ENCODE measurements around the gene TAS2R46.
"Not testable (repeated sequence)": the region's sequence is repeated elsewhere in the genome, so short reads cannot be mapped to it uniquely, and the experiment has no call there.

Gene TAS2R46, protein sequence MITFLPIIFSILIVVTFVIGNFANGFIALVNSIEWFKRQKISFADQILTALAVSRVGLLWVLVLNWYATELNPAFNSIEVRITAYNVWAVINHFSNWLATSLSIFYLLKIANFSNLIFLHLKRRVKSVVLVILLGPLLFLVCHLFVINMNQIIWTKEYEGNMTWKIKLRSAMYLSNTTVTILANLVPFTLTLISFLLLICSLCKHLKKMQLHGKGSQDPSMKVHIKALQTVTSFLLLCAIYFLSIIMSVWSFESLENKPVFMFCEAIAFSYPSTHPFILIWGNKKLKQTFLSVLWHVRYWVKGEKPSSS

DNA sequence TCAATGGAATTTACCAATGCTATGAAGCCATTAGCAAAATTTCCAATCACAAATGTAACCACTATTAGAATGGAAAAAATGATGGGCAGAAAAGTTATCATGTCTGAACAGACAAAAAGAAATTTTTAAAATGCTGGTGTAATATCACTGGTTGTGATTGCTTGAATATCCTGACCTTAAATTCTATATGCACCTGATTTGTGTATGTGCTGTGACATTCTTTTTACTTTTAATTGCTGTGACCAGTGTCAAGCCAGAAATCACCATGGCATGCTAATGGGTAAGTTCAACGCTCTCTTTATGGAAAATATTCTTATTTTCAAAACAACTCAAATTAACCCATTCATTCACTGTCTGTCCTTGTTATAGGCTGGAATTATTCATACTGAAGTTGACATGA is at the start of gene TAS2R46:
Gene TAS2R46, minus strand, starts transcription at position 101 of the 400 bp plus-strand sequence. Its CDS starts 0 bp downstream, at position 101.
- DNase-seq, result not testable (repeated sequence)

DNA sequence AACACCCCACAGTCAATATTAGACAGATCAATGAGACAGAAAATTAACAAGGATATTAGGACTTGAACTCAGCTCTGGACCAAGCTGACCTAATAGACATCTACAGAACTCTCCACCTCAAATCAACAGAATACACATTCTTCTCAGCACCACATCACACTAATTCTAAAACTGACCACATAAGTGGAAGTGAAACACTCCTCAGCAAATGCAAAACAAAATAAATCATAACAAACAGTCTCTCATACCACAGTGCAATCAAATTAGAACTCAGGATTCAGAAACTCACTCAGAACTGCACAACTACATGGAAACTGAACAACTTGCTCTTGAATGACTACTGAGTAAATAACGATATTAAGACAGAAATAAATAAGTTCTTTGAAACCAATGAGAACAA is 49.1 kb upstream of the TAS2R46 start:
- DNase-seq, result not testable (repeated sequence)

DNA sequence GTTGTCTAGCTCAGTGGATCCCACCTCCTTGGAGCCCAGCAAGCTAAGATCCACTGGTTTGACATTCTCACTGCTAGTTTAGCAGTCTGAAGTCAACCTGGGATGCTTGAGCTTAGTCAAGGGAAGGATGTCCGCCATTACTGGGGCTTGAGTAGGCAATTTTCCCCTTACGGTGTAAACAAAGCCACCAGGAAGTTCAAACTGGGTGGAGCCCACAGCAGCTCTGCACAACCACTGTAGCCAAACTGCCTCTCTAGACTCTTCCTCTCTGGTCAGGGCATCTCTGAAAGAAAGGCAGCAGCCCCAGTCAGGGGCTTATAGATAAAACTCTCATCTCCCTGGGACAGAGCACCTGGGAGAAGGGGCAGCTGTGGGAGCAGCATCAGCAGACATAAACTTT is 46.8 kb upstream of the TAS2R46 start:
- DNase-seq, result no peak

DNA sequence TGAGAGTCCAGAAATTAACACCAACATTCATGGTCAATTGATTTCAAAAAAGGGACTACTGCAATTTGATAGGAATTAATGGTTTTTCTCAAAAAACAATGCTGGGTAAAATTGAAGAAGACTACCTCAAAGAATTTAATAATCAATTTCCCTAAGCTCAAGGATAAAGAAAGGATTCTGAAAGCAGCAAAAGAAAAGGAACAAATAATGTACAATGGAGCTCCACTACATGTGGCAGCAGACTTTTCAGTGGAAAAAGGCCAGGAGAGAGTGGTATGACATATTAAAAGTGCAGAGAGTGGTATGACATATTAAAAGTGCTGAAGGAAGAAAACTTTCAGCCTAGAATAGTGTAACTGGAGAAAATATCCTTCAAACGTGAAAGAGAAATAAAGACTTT is 45.6 kb upstream of the TAS2R46 start:
- DNase-seq, result no peak

DNA sequence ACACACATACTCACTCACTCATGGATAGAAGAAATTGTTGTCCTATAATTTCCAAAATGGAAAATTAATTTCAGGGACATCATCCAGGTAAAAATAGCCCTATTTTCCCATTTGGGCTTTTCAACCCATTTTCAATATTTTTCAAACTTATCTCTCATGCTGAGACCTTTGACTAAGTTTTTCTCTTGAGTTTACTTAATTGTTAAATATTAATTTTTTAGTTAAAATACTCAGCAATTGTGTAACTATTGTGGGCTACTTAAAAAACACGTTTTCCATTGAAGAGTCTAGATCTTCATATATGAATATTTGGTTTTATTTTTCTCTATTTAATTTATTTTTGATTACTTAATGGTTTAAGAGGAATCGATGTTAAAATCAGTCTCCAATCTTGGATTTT is 44.2 kb upstream of the TAS2R46 start:
- DNase-seq, result no peak

DNA sequence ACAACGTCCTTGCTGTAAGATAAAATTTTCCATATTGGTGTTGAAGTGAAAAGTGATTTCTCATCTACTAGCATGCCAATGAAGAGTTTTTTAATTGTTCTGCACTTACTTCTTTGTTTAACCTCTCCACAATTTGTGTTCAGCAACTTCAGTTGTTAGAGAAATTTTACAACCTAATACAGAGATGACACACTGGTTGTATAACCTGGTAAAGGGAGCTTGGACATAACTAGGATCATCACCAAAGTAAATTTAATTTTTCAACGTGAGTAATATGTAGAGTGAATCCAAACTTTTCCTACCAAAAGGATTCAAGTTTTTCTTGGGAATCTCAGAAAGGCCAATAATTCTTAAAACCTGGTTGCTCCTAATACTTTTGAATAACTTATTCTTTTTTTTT is 43.5 kb upstream of the TAS2R46 start:
- no peak for DNase-seq

DNA sequence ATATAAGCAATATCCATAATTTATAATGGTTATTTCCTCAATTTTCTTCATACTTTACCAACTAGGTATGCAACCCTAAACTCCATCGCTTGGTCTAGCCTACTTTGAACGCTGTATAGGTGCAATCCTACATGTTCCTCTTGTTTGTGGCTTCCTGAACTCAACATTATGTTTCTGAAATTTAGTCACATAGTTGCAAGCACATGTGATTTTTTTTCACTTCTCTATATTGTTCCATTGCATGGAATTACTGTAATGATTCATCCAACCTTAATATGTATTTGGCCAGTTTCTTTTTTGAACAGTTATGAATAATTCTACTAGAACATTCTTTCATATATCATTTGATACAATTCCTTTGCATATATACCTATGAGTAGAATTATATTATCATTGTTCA is 32.8 kb upstream of the TAS2R46 start:
- not testable (repeated sequence) for DNase-seq

DNA sequence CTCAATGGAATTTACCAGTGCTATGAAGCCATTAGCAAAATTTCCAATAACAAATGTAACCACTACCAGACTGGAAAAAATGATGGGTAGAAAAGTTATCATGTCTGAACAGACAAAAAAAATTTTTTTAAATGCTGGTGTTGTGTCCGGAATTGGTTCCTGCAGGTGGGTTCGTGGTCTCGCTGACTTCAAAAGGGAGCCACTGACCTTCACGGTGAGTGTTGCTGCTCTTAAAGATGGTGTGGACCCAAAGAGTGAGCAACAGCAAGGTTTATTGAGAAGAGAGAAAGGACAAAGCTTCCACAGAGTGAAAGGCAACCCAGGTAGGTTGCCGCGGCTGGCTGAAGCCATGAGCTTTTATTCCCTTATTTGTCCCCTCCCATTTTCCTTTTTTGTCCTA is 30.0 kb upstream of the TAS2R46 start, which contains the start of gene TAS2R43:
Gene TAS2R43, minus strand, starts transcription at position 186 of the 400 bp plus-strand sequence. Its CDS starts 84 bp downstream, at position 102.
- DNase-seq, result no peak

DNA sequence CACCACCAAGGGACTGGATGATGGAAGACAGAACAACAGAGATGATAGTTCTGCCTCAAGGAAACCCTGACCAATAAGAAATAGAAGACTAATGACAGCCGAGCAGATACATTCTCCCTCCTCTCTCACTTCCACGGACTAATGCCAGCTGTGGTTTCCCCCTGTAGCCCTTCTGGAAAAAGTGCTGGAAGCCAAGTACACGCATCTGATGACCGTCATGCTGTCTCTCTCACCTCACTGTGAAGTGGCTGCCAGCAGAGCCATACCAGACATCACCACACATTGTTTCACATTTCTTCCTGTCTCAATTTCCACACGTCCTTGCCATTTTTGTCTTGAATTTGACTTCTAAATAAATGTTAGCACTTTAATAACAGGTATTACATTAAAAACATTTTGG is 27.2 kb upstream of the TAS2R46 start:
- DNase-seq, result no peak

DNA sequence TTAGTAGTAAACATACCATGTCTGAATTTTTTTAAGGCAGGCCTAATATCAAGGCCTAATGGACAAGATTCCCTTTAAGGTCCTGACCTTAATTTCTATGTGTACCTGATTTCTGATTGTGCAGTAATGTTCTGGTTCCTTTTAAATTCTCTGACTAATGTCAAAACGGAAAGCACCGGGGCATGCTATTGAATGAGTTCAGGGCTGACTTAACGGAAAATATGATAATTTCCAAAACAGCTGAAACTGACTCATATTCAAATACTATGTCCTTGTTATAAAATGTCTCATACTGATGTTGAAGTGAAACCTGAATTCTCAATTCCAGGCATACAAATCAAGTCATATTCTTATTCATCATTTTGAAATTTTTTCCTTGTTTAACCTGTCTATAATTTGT is 23.3 kb upstream of the TAS2R46 start:
- no peak for DNase-seq

DNA sequence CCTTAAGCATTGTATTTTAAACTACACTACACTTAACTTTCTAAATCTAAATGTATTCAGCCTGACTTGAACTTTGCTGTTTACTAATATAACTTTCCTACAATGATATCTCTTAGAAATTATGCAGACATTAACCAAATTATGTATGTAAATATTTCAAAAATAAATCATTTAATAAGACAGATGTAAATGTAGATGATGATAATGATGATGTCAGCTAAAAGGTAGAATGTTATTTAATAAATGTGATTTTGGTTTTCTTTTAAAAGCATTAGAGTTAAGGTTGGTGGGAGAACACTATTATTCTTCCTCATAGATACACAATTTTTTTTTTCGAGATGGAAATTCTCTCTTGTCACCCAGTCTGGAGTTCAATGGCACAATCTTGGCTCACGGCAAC is 19.9 kb upstream of the TAS2R46 start:
- no peak for DNase-seq

DNA sequence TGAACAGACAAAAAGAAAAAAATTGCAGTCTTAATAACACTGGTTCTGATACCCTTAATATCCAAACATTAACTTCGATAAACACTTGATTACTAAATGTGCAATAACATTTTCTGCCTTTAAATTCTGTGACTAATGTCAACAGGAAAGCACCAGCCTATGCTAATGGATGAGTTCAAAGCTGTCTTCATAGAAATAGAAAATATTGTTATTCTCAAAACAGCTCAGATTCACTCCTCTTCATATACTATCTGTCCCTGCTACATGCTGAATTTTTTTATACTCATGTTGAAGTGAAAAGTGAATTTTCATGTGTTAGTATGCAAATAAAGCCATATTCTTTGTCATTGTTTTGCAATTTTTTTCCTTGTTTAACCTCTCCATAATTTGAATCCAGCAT is 16.2 kb upstream of the TAS2R46 start:
- no peak for DNase-seq

DNA sequence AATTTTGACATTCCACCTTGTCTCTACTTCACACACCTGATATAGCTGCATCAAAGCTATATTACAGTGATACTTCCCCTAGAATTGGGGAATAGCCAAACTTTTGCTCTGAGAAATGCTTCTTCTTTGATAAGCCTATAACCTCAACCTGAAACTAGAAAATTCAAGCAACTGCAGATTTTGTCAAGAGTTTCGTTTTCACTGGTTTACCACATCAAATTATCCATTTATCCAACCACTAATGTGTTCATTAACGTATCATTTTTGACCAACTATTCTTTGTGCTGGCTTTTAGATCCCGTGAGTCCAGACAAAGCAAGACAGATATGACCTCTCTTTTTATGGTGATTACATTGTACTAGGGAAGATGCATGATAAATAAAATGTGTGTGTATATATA is 13.5 kb upstream of the TAS2R46 start:
- no peak for DNase-seq

DNA sequence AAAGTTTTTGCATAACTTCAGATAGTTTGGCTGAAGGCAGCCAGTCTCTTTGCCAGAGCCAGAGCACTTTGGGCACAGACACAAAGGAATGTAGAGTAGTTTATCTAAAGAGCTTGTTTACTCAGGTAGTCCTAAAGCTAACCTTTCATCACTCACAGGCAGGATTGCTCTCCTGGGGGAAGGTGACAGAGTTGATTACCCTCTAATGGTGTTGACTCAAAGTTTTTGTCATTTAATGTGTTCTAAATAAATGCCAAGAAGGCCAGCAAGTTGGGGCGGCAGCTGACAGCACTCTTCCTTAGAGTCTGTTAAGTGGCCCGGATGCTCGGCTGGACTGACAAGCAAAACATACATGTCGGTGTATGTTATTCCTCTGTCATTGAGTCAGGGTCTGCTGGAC is 9.3 kb upstream of the TAS2R46 start:
- DNase-seq, result no peak

DNA sequence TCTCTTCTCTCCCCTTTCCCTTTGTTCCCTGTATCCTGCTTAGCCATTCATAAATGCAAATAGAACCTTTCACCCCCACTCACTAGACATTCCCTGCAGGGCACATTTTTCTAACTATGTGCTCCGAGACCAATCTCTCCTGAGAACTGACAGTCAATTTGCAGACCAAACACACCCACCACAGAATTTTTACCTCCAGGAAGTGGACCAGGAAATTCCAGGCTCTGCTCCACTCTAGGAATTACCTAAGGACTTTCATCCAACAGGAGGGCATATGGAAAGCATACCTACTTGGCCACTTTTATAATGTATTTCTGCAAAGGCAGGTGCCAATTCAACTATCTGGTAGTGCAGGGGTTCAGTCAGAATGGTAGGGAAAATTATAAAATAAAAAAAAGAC is 8.9 kb upstream of the TAS2R46 start:
- DNase-seq, result no peak

DNA sequence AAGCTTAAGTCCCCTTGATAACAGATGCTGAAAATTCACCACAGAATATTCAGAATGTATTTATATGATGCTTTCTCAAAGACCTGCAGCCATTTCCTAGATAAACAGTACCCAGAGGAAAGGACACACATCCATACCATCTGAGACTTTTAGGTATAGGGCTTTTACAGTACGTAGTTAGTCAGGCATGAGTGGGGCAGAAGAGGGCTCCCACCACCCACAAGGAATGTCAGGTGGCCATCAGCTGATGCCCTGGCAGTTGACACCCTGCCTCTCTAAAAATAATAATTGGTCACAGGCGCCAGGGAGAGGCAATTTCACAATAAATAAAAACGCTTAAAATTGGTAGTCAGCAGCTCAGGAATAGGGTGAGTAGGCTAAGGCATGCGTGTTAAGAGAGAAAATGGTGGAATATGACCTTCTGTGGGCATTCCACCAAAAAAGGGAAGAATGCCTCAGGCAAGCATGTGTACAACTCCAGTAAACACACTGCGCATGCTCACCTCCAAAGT is 7.8 kb upstream of the TAS2R46 start:
- DNase-seq, result no peak

DNA sequence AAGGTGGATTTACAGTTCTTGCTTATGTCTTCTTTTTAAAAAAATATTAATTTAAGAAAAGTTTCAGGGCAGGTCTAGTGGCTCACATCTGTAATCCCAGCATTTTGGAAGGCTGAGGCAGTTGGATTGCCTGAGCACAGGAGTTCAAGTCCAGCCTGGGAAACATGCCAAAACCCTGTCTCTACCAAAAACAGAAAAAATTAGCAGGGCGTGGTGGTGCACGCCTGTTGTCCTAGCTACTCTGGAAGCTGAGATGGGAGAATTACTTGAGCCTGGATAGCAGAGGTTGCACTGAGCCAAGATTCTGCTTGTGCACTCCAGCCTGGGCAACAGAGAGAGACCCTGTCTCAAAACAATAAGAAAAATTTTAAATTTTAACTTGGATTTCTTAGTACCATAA is 5.4 kb upstream of the TAS2R46 start:
- no peak for DNase-seq

DNA sequence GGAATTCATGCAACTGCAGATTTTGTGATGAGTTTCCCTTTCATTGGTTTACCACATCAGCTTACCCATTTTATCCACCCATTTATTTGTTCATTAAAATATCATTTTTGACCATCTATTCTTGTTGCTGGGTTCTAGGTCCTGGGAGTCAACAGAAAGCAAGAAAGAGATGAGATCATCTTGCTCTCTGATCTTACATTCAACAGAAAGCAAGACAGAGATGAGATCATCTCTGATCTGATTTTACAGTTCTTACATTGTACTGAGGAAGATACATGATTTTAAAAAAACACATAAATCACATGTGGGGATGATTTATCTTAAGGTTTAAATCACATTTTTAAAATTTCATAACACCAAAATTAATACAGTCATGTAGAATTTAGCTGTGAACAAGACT is 2.3 kb downstream of the TAS2R46 start:
- no peak for DNase-seq

DNA sequence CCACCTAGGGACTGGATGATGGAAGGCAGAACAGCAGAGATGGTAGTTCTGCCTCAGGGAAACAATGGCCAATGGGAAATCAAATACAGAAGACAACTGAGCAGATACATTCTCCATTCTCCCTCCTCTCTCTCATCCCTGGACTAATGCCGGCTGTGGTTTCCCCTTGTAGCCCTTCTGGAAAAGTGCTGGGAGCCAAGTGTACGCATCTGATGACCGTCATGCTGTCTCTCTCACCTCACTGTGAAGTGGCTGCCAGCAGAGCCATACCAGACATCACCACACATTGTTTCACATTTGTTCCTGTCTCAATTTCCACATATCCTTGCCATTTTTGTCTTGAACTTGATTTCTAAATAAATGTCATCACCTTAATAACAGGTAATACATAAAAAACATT is 3.1 kb downstream of the TAS2R46 start:
- no peak for DNase-seq

DNA sequence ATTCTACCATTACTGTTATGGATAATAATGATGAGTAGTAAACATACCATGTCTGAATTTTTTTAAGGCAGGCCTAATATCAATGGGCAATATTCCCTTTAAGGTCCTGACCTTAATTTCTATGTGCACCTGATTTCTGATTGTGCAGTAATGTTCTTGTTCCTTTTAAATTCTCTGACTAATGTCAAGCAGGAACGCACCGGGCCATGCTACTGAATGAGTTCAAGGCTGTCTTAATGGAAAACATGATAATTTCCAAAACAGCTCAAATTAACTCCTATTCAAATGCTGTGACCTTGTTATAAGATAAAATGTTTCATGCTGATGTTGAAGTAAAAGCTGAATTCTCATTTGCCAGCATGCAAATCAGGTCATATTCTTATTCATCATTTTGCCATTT is 6.8 kb downstream of the TAS2R46 start:
- DNase-seq, result no peak

DNA sequence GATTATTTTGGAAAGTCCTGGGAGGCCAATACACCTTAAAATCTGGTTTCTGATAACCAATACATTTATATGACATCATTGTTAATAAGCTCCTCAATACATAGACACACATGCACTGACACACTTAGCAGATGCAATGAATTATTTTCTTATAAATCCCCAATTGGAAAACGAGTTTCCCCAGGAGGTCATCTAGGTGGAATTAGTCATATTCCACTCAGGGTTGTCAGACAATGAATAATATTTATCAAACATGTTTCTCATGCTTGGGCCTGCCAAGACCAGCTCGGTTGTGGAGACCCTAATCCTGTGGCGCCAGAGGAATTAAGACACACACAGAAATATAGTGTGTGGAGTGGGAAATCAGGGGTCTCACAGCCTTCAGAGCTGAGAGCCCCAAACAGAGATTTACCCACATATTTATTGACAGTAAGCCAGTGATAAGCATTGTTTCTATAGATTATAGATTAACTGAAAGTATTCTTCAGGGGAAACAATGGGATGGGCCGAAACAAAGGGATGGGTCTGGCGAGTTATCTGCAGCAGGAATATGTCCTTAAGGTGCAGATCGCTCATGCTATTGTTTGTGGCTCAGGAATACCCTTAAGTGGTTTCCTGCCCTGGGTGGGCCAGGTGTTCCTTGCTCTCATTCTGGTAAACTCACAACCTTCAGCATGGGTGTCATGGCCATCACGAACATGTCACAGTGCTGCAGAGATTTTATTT is 12.1 kb downstream of the TAS2R46 start:
- not testable (repeated sequence) for DNase-seq

DNA sequence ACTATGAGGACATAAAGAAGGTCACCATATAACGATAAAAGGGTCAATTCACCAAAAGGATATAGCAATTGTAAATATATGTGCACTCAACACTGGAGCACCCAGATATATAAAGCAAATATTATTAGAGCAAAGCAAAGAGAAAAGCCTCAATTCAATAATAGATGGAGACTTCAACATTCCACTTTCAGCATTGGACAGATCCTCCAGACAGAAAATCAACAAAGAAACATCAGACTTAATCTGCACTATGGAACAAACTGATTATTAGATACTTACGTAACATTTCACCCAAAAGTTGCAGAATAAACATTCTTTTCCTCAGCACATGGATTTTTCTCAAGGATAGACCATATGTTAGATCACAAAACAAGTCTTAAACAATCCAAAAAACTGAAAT is 20.7 kb downstream of the TAS2R46 start:
- DNase-seq, result not testable (repeated sequence)

DNA sequence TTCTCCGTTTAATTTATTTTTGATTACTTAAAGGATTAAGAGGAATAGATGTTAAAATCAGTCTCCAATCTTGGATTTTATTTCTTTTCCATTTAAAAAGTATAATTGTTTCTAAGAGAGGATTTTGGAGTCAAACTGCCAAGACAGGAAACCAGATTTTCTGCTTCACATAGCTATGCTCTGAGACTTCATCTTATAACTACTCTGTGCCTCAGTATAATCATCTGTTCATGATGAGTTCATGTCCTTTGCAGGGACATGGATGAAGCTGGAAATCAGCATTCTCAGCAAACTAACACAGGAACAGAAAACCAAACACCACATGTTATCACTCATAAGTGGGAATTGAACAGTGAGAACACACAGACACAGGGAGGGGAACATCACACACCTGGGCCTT is 21.9 kb downstream of the TAS2R46 start:
- DNase-seq, result no peak

DNA sequence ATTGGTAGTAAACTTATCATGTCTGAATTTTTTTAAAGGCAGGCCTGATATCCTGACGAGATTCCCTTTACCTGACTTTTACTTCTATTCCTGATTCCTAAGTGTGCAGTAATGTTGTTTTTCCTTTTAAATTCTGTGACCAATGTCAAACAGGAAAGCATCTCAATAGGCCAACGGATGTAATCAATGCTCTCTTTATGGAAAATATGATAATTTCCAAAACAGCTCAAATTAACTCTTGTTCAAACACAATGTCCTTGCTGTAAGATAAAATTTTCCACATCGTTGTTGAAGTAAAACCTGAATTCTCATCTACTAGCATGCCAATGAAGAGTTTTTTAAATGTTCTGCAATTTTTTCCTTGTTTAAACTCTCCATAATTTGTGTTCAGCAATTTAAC is 22.9 kb downstream of the TAS2R46 start:
- DNase-seq, result no peak

Measured in activated CD4-positive, alpha-beta T cell treated with anti-CD3 and anti-CD28 coated beads for 1 hour (primary cell).